GM12892 (cell line): ENCODE measurements around the gene CHST8.
"Not testable (repeated sequence)": the region's sequence is repeated elsewhere in the genome, so short reads cannot be mapped to it uniquely, and the experiment has no call there.

Experiments used
- DNase-seq: peaks from one replicate; pipeline ENCODE4 v3.0.0; 2011; ENCODE audit not compliant: insufficient read length
- FAIRE-seq: peaks from 2 replicates; lab custom pipeline; 2011; peaks lifted over from hg19 to GRCh38; lab: Jason Lieb, UNC
- POLR2A ChIP-seq: IDR thresholded peaks from 2 replicates; pipeline ENCODE4 v1.6.1; 2011; ENCODE audit warnings: low read depth, low read length, control low read depth
- POLR2AphosphoS5 ChIP-seq: IDR thresholded peaks from 2 replicates; pipeline ENCODE4 v1.6.1; 2011; ENCODE audit warnings: low read depth, low read length, control low read depth
- TAF1 ChIP-seq: IDR thresholded peaks from 2 replicates; pipeline ENCODE4 v1.6.1; 2011; ENCODE audit warnings: low read depth, mild to moderate bottlenecking, control low read depth, low read length, borderline replicate concordance

Gene CHST8

DNA sequence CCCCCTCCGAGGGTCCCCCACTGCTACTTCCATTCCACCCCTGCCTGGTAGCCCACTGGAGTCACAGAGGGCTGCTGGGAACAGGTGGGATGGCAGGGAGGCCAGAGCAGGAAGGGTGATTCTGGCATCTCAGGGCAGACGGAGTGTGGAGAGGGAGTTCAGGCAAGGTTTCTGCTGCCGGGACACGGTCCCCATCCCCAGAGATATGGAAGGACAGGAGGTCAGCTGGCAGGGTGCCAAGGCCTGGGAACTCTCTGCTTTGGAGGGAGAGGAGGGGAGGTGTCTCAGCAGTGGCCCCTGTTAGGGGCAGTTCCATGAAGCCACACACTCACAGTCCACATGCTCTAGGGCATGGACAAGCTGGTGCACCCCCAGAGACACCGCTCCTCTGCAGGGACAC lies 68.1 kb downstream of the CHST8 start:
- no peak for DNase-seq
- no peak for FAIRE-seq
- TF ChIP-seq POLR2AphosphoS5 (no peak), POLR2A (no peak), TAF1 (no peak)

DNA sequence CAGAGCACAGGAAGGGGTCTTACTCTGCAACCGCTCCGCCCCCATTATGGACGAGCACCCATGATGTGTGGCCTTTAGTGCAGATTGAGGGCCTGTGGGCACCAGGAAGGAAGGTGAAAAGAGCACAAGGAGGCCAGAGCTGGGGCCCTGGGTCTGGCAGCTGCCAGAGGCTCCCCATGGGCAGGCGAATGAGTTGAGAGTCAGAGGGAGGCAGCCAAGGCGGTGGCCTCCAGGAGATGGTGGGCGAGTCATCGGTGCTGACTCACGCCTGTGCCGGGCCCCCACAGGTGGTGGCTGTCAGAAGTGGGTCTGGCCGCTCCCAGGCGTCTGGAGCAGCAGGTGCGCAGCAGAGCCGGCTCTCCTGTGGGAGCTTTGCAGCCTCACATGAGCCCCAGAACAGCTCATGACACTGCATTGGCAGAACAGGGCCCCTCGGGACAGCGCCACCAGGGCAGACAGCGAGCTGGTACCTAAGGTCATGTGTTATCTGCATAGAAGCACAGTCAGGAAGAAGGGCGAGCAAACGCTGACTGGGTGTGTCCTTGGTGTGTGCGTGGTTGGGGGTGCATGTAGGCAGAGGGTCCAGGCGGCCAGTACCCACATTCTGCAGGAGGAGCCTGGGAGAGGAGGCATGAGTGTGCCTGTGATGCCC lies 68.8 kb downstream of the CHST8 start:
- TF ChIP-seq POLR2AphosphoS5 (no peak), TAF1 (no peak), POLR2A (no peak)

DNA sequence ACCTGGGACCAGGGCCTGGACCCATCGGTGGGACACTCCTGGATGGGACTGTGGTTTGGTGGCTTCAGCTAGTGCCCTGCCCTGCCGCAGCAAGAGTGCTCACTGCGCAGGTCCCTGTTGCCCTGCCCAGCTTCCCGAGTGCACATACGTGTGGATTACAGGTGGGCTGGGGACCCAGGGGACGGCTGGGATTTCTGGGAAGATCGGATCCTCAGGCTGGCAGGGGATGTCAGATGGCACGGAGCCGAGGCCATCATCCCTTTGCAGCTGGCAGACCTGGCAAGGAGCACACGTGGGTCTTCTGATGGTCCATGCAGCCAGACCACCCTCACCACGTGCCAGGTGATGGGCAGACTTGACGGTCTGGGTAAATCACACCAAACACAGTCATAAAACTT lies 69.3 kb downstream of the CHST8 start:
- TF ChIP-seq TAF1 (no peak), POLR2A (no peak)
- no peak for FAIRE-seq
- DNase-seq: no peak

More for the DNA sequence above, 68.8 kb downstream of the CHST8 start:
- no peak for DNase-seq
- FAIRE-seq: no peak

DNA sequence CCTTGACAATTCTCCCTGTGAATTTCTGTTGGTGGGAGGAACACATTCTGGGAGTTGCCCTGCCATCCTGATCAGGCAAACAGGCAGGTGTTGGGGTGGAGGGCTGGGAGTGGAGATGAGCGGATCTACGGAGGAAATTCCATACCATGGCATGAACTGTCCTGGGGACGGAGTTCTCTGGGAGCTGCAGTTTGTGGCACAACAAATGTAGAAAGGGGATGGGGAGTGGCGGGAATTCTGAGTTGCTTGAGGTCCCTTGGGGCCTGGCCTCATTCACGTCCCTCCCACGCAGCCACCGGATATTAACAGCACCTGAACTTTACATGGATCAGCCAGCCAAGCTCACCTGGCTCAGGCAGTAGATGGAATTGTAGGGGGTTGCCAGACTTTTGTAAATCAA lies 70.0 kb downstream of the CHST8 start:
- TF ChIP-seq POLR2A: no peak
- no peak for TF ChIP-seq TAF1
- TF ChIP-seq POLR2AphosphoS5: no peak
- DNase-seq (no peak), FAIRE-seq (no peak)

DNA sequence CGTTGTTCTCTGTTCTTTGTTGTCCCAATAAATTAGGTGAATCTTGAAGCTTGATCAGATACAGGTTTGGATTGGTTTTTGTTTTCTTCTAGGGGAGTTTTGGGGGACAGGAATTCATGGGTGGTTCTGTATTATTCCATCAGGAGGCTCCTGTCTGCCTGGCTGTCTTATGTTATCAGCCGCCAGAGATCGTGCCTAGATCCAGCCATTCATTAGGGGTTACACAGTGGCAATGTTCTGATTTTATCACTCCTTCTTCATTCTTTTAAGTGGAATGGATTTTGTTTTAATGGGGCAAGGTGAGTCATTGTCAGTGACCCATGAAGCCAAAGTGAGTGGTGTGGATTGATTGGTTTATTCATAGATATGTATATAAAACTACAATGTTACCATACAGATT lies 71.9 kb downstream of the CHST8 start:
- no peak for DNase-seq

DNA sequence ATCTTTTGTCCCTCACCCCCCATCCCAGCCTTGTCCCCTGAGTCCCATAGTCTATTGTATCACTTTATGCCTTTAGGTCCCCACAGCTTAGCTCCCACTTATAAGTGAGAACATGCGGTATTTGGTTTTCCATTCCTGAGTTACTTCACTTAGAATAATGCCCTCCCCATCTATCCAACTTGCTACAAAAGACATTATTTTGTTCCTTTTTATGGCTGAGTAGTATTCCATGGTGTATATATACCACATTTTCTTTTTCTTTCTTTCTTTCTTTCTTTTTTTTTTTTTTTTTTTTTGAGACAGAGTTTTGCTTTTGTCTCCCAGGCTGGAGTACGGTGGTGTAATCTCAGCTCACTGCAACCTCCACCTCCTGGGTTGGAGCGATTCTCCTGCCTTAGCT lies 73.8 kb downstream of the CHST8 start:
- not testable (repeated sequence) for FAIRE-seq, DNase-seq

More for the DNA sequence above, 71.9 kb downstream of the CHST8 start:
- TF ChIP-seq POLR2A: no peak
- no peak for TF ChIP-seq POLR2AphosphoS5
- TF ChIP-seq TAF1: no peak
- FAIRE-seq: no peak

GRCh38 chr19:33697766-33698165 lies 76.0 kb downstream of the CHST8 start:
- FAIRE-seq (no peak), DNase-seq (no peak)
- TF ChIP-seq POLR2AphosphoS5: no peak
- TF ChIP-seq POLR2A: no peak
- TF ChIP-seq TAF1: no peak

GRCh38 chr19:33698576-33699435 lies 77.1 kb downstream of the CHST8 start:
- DNase-seq: no peak
- no peak for TF ChIP-seq TAF1
- no peak for TF ChIP-seq POLR2A
- no peak for TF ChIP-seq POLR2AphosphoS5
- no peak for FAIRE-seq

DNA sequence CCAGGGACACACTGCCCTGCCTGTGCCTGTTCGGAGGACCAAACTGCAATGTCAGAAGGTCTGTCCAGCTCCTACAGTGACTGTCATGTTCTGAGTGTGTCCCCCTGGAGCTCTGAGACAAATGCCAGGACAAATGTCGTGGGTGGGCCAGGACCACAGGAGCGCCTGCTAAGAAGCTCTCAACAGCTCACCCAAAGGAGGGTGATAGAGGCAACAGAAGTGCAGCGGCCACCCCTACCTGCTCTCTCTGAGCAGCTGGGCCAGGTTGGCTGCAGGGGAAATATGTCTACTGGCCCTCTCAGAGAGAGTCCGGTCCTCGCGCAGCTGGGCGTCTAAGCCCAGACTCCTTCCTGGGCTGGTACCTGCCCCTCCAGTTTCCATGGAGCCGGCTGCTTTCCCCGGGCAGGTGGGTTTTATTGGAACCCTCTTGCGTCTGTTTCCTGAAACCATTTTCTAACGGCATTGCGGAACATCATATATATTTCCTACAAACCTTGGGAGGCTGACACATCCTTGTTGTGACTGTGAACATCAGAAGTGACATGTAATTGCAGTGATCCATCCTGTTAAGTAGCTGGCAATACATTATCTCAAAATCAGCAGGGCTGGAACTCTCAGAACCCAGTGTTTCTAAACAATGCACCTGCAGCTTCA lies 78.1 kb downstream of the CHST8 start:
- DNase-seq: no peak
- FAIRE-seq: no peak
- no peak for TF ChIP-seq TAF1
- no peak for TF ChIP-seq POLR2AphosphoS5
- no peak for TF ChIP-seq POLR2A

DNA sequence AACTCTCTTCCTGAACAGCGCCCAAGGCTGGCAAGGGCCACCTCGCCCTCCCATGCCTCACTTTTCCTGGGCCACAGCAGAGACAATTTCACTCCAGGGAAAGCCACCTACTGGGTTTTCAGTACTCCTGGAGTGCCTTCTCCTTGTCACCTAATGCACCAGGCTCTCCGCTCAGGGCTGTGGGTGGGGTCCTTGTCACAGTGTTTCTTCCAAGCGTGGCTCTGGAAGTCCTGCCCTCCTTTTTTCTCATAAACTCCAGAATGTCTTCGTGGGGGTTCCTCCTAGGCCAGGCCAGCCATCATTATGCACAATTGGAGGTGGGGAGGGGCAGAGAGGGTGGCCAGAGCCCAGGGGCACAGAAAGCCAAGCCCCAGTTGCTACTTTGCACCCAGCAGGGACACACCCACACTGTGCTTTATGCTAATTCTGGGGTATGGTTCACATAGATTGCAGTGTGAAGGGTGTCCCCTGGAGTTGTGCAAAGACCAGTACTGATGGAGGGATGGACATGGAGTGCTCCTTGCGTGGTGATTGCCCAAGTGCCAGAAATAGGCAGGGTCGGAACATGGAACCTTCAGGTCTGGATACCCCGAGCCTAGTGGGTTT lies 78.8 kb downstream of the CHST8 start:
- FAIRE-seq: no peak
- no peak for TF ChIP-seq TAF1
- DNase-seq: no peak

- DNase-seq (no peak), FAIRE-seq (no peak)
- no peak for TF ChIP-seq POLR2A
- TF ChIP-seq TAF1: no peak
- no peak for TF ChIP-seq POLR2AphosphoS5
Observed at GRCh38 chr19:33701565-33701964, 79.8 kb downstream of the CHST8 start.
